NOMO-1 (cell line): ENCODE data around the gene NRIP3.

ENCODE experiments used
- DNase-seq, 2 experiments: peaks; one replicate each; lab custom pipeline; 2025; ENCODE audit not compliant: unreplicated experiment in 2 of 2; lab: John Stamatoyannopoulos, UW

The NRIP3 gene

DNA sequence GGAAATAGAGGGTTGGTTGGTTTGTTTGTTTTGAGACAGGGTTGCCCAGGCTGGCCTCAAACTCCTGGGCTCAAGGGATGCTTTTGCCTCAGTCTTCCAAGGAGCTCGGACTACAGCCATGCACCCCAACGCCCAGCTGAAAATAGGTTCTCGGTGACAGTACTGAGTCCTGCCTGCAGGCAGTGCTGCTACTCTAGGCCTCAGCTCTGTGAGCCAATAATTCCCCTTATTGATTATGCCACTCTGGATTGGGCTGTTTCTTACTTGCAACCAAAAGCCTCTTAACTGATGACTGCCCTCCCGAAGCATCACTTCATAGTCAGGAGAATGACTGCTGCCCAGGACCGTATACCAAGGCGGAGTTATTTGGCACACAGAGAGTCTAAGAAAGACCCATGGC is 69.9 kb downstream of the NRIP3 start:
- DNase-seq, result no peak

DNA sequence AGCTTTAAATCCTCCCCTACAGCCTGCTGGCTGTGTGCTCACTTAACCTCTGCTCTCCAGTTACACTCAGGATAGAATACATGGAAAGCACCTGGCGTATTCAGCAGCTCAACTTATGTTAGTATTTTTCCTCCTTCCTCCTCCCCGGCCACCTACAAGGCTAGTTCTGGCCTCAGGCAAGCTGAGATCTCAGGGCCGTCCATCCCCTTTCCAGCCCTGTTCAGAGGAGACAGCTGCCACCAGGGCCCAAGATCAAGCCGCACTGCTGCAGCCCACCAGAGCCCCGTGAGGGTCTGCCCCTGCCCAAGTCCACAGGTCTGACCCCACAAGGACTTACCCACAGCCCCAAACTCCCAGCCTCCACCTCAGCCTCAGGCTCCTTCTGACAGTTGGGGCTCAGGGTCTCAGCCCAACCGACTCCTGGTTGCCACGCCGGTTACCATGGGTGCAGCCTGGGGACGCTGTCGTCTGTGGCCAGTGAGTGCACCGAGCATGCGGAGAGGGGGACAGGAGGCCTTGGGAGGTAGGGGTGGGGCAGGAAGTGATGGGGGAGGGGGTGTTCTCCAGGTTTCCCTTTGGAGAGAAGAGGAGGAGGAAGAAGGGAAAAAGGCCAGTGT is 71.1 kb downstream of the NRIP3 start, which contains the start of gene C11orf16:
TSS of gene C11orf16 (minus strand) at position 384 of the 617 bp plus-strand sequence. CDS start 639 bp downstream, outside the sequence.
- DNase-seq, result no peak
